ENCODE measurements around the gene SOX8. TPM values are rescaled to one million over a fixed set of nuclear protein-coding genes. Genes with fewer than 3 reads are reported as not detected.

SOX8 gene
- total RNA-seq, 1 donor from 2014 or later: 0.74 TPM

DNA sequence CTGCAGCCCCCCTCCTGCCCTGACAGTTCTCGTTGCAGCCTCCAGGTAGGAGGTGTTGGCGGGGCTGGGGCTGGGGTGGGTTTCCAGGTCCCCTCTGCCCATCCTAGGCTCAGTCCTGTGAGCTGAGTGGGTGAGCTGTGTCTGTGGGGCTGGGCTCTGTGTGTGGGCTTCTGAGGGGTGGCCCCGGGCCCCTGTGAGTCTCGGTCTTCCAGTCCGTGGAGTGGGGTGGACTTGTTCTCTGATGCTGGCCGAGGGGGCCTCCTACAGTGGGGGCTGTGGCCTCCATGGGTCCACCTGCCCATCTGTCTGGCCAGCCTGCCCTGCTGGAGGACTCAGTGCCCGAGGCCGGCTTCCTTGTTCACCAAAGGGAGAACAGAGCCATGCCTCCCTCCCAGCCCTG is 32.7 kb downstream of the SOX8 start:
- TF ChIP-seq, protein P1, sequence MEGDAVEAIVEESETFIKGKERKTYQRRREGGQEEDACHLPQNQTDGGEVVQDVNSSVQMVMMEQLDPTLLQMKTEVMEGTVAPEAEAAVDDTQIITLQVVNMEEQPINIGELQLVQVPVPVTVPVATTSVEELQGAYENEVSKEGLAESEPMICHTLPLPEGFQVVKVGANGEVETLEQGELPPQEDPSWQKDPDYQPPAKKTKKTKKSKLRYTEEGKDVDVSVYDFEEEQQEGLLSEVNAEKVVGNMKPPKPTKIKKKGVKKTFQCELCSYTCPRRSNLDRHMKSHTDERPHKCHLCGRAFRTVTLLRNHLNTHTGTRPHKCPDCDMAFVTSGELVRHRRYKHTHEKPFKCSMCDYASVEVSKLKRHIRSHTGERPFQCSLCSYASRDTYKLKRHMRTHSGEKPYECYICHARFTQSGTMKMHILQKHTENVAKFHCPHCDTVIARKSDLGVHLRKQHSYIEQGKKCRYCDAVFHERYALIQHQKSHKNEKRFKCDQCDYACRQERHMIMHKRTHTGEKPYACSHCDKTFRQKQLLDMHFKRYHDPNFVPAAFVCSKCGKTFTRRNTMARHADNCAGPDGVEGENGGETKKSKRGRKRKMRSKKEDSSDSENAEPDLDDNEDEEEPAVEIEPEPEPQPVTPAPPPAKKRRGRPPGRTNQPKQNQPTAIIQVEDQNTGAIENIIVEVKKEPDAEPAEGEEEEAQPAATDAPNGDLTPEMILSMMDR (IDR thresholded peaks at IDR 0.05): no peak
- TF ChIP-seq POLR2AphosphoS5 (IDR thresholded peaks at IDR 0.05; ENCODE audit: insufficient read depth in 1 of 2, low read depth in 1 of 2) (no peak), POLR2A (IDR thresholded peaks at IDR 0.05) (no peak)
- no peaks in the 10 kb centered on the region for H3K36me3 ChIP-seq
- DNase-seq (ENCODE audit: extremely low spot score in 2 of 2): no peak
- H3K9me3 ChIP-seq: no peaks in the 10 kb centered on the region
- intact Hi-C loops (cut with DNase I): no loop called here
- H3K27ac ChIP-seq: no peak overlapping the region
- H3K4me3 ChIP-seq: no peak overlapping the region
- H3K27me3 ChIP-seq: no peaks in the 10 kb centered on the region
- peaks cover 4% of the 10 kb centered on the region for H3K4me1 ChIP-seq

DNA sequence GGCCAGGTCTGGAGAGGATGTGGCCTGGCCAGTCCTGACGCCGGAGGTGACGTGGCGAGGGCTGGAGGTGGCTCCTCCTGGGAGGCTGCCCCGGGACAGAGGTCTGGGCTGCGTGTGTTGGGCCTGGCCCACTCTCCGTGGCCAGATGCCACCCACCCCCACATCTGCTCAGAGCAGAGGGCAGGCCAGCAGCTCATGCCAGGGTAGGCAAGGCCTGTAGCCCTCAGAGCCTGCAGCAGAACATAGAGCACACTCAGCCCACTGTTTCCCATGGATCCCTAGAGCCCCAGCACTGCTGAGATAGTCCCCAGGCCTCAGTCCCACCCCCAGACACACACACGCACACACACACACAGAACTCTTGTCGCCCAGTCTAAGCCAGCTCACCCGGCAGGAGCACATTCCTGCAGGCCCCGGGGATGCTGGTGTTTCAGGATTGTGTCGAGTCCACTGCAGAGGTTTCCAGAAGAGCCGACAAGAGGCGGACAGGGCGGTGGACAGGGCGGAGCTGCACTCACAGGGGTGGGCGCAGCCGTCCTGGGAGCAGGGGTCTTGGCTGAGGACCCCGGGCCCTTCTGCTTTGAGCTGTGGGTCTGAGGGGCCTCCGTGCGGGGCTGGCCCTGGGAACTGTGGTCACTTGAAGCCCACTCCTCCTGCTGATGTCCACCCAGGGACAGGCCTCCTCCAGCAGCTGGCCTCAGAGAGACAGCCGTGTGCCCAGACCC is 33.4 kb downstream of the SOX8 start:
- intact Hi-C loops (cut with DNase I): no loop called here
- H3K4me1 ChIP-seq: peaks cover 12% of the 10 kb centered on the region
- no peaks in the 10 kb centered on the region for H3K27me3 ChIP-seq
- H3K4me3 ChIP-seq: no peak overlapping the region
- no peaks in the 10 kb centered on the region for H3K9me3 ChIP-seq
- no peak overlapping the region for H3K27ac ChIP-seq
- H3K36me3 ChIP-seq: no peaks in the 10 kb centered on the region
- DNase-seq (ENCODE audit: extremely low spot score in 2 of 2): no peak
- TF ChIP-seq POLR2AphosphoS5 (IDR thresholded peaks at IDR 0.05; ENCODE audit: insufficient read depth in 1 of 2, low read depth in 1 of 2): no peak

DNA sequence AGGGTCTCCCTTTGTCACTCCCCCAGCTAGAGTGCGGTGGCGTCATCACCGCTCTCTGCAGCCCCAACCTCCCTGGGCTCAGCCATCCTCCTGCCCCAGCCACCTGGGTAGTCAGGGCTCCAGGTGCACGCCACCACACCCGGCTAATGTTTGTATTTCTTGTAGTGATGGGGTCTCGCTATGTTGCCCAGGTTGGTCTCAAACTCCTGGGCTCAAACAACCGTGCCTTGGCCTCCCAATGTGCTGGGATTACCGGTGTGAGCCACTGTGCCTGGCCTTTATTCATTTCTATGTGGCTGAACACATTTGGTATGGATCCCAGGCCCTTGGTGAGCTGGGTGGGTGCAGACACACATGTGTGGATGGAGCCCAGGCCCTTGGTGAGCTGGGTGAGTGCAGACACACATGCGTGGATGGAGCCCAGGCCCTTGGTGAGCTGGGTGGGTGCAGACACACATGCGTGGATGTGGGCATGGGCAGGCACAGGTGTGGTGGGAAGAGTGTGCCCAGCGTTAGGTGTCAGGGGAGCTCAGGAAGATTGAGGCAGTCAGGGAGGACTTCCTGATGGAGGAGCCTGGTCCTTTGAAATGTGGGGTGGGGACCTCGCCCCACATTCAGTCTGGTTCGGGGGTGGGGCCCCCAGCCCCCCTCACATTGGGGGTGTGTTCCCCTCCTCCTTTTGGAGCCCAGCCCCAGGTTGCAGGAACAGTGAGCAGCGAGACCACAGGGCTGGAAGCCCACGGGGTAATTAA is 37.1 kb downstream of the SOX8 start:
- Histone ChIP-seq H3K4me3 (peak overlapping the region; percentile 26 to 27), H3K9me3 (no peaks in the 10 kb centered on the region), H3K27ac (no peak overlapping the region), H3K36me3 (no peaks in the 10 kb centered on the region), H3K4me1 (peaks cover 12% of the 10 kb centered on the region), H3K27me3 (no peaks in the 10 kb centered on the region)
- intact Hi-C loops (cut with DNase I): no loop called here
- no peak for DNase-seq (ENCODE audit: extremely low spot score in 2 of 2)
- TF ChIP-seq POLR2A (IDR thresholded peaks at IDR 0.05) (no peak), POLR2AphosphoS5 (IDR thresholded peaks at IDR 0.05; ENCODE audit: insufficient read depth in 1 of 2, low read depth in 1 of 2) (no peak)
- TF ChIP-seq, protein P1 (IDR thresholded peaks at IDR 0.05): no peak

DNA sequence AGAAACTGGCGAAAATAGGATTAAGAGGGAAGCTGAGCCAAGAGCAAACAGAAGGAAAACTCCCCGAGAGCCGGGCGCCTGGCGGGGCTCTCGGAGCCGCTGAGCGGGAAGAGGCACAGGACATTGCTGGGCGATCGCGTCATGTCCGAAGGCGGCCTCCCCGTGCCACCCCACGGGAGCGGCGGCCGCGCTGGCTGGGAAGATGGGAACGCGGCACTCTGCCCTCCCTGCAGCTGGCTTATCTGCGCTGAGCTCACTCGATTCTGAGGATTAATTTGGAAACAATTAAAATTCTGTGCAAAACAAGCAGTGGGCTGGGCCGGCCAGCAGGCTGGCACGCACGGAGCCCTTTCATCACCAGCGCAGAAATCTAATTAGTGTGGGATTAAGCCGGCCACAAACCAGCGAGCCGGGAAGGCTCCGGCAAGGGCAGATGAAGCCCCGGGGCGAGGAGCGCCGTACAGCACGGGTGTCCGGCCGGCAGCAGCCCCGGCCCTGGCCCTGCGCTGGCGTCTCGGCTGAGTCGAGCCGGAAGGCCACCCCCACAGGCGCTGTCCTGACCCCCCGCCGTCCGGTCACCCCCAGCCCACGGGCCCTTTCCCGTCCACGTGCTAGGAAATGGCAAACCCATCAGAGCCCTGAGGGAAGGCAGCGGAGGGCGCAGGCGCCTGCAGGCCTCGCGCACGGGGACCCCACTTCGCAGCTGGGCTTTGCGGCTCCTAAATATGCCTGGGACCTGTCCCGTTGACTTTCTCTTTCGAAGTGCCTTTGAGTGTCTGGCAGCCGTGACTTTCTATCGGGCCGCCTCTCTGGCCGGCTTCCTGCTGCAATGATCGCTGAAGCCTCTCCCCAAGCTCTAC is 37.9 kb downstream of the SOX8 start:
- no peak for DNase-seq (ENCODE audit: extremely low spot score in 2 of 2)
- Histone ChIP-seq H3K36me3 (no peaks in the 10 kb centered on the region), H3K27me3 (no peaks in the 10 kb centered on the region), H3K9me3 (no peaks in the 10 kb centered on the region), H3K4me1 (peaks cover 12% of the 10 kb centered on the region), H3K4me3 (peak overlapping the region; percentile 26 to 27), H3K27ac (no peak overlapping the region)
- TF ChIP-seq POLR2A (IDR thresholded peaks at IDR 0.05) (no peak), POLR2AphosphoS5 (IDR thresholded peaks at IDR 0.05; ENCODE audit: insufficient read depth in 1 of 2, low read depth in 1 of 2) (peak in 1 of 2 donors; percentile 14)
- intact Hi-C loops (cut with DNase I): no loop called here

DNA sequence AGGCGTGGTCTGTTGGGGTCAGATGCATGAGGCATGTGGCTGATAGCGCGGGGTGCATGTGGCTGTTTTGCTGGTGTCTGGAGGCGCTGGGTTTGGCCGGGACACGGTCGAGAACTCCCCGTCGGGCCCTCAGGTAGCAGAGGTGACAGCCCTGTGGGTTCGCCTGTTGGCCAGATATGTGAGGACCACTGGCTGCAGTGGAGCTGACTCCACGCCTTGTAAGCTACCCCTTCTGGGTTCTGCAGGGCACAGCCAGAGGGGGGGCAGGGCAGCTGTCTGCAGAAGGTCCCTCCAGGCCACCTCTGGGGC is 38.5 kb downstream of the SOX8 start:
- no peaks in the 10 kb centered on the region for H3K9me3 ChIP-seq
- intact Hi-C loops (cut with DNase I): no loop called here
- H3K27ac ChIP-seq: no peak overlapping the region
- DNase-seq (ENCODE audit: extremely low spot score in 2 of 2): no peak
- H3K36me3 ChIP-seq: no peaks in the 10 kb centered on the region
- H3K27me3 ChIP-seq: no peaks in the 10 kb centered on the region
- TF ChIP-seq POLR2AphosphoS5 (IDR thresholded peaks at IDR 0.05; ENCODE audit: insufficient read depth in 1 of 2, low read depth in 1 of 2) (no peak), POLR2A (IDR thresholded peaks at IDR 0.05) (no peak)
- TF ChIP-seq, protein P1 (IDR thresholded peaks at IDR 0.05): no peak
- H3K4me3 ChIP-seq: peak overlapping the region; percentile 26 to 27
- peaks cover 12% of the 10 kb centered on the region for H3K4me1 ChIP-seq
